Osteocyte (in vitro differentiated cells): ENCODE measurements around the gene ZNF76. TPM values are rescaled to one million over a fixed set of nuclear protein-coding genes. Genes with fewer than 3 reads are reported as not detected.

Experiments used
- DNase-seq: peaks from one replicate; pipeline ENCODE4 v3.0.0; 2021; ENCODE audit warnings: mixed read lengths; ENCODE audit not compliant: unreplicated experiment; ENCODE audit errors: extremely low spot score
- H3K27ac Mint-ChIP-seq: one replicate; pipeline ENCODE4 v1.8.0; 2021; ENCODE audit warnings: mild to moderate bottlenecking, mixed read lengths; ENCODE audit not compliant: unreplicated experiment
- H3K27me3 Mint-ChIP-seq: one replicate; pipeline ENCODE4 v1.8.0; 2021; ENCODE audit warnings: mixed read lengths; ENCODE audit not compliant: unreplicated experiment
- H3K36me3 Mint-ChIP-seq: one replicate; pipeline ENCODE4 v1.8.0; 2021; ENCODE audit warnings: mixed read lengths; ENCODE audit not compliant: unreplicated experiment
- H3K4me1 Mint-ChIP-seq: one replicate; pipeline ENCODE4 v1.8.0; 2021; ENCODE audit warnings: mixed read lengths; ENCODE audit not compliant: unreplicated experiment
- H3K4me3 Mint-ChIP-seq: one replicate; pipeline ENCODE4 v1.8.0; 2021; ENCODE audit warnings: mild to moderate bottlenecking, moderate library complexity, mixed read lengths; ENCODE audit not compliant: unreplicated experiment
- H3K9me3 Mint-ChIP-seq: one replicate; pipeline ENCODE4 v1.8.0; 2021; ENCODE audit warnings: mixed read lengths; ENCODE audit not compliant: unreplicated experiment
- total RNA-seq: library from RNA; stranded (reverse); gene quantifications from 2 replicates; pipeline ENCODE4 v1.2.1, GENCODE V29; 2021
- TF ChIP-seq, protein P1 (sequence below): fragments of 200-600 bp; sonication (generic); IDR thresholded peaks from 2 replicates; pipeline ENCODE4 v1.5.0; 2021; ENCODE audit warnings: antibody characterized with exemption, mild to moderate bottlenecking, moderate library complexity

The ZNF76 gene
- total RNA-seq, 1 donor from 2014 or later, result 32.9 TPM

DNA sequence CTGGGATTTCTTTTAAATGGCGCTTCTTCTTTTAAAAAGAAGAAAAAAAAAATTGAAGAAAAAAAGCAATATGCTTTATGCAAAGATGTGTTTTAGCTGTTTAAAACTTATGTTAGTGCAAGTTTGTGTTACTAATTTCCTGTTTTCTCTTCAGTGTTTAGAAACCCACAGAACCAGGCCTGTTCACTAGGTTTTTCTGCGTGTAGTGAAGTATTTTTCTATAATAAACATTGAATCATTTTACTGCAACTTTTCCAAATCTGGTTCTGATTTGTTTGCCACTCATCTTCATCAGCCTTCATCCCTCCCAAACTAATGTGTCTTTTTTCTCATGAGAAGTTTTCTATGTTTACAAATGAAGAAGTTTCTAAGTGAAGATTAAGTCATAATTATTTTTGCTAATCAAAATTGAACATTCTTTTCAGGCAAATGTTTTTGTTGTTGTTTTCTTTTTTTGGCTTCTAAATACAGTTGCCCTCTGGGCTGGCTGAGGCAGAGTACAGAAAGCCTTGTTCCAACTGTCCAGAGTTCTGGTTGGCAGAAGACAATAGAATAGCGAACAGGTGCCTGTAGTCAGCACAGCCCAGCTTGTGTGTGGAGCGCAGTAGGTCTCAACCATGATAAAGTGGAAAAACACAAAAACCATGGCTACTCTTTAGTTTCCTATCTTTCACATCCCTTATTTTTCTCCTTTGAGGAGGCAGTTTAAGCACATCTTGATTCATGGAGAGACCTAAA is 14.5 kb downstream of the ZNF76 start:
- Mint-ChIP-seq H3K27me3 (no peaks in the 10 kb centered on the region), H3K4me3 (no peak overlapping the region), H3K27ac (no peak overlapping the region), H3K9me3 (no peaks in the 10 kb centered on the region), H3K4me1 (peaks cover 2% of the 10 kb centered on the region), H3K36me3 (peaks cover 2% of the 10 kb centered on the region)
- TF ChIP-seq, protein P1, sequence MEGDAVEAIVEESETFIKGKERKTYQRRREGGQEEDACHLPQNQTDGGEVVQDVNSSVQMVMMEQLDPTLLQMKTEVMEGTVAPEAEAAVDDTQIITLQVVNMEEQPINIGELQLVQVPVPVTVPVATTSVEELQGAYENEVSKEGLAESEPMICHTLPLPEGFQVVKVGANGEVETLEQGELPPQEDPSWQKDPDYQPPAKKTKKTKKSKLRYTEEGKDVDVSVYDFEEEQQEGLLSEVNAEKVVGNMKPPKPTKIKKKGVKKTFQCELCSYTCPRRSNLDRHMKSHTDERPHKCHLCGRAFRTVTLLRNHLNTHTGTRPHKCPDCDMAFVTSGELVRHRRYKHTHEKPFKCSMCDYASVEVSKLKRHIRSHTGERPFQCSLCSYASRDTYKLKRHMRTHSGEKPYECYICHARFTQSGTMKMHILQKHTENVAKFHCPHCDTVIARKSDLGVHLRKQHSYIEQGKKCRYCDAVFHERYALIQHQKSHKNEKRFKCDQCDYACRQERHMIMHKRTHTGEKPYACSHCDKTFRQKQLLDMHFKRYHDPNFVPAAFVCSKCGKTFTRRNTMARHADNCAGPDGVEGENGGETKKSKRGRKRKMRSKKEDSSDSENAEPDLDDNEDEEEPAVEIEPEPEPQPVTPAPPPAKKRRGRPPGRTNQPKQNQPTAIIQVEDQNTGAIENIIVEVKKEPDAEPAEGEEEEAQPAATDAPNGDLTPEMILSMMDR, result no peak
- no peak for DNase-seq

DNA sequence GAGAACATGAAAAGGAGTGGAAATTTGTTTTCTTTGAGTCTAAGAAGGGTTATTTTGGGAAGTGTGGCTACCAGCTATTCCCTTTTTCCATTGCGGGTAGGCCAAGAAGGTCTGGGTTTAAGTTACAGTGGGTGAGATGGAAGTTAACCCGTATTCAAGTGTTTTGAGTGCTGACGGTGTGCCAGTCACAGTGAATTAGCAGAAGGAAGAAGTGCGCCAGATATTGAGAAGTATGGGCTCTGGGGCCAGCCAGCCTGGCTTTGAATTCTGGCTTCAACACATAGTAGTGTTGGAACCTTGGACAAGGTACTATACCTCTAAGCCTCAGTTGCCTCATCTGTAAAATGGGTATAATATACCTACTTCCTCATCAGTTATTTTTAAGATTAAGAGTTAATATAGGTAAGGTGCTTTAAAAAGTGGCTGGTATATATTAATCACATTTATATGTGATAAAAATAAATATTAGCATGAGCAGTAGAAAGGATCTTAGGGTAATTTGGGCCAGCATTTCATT is 16.3 kb downstream of the ZNF76 start:
- no peaks in the 10 kb centered on the region for H3K9me3 Mint-ChIP-seq
- H3K27ac Mint-ChIP-seq, result no peak overlapping the region
- H3K4me1 Mint-ChIP-seq, result peaks cover 6% of the 10 kb centered on the region
- H3K27me3 Mint-ChIP-seq, result no peaks in the 10 kb centered on the region
- peaks cover 2% of the 10 kb centered on the region for H3K36me3 Mint-ChIP-seq
- no peak for DNase-seq
- no peak overlapping the region for H3K4me3 Mint-ChIP-seq
- TF ChIP-seq, protein P1, result no peak

DNA sequence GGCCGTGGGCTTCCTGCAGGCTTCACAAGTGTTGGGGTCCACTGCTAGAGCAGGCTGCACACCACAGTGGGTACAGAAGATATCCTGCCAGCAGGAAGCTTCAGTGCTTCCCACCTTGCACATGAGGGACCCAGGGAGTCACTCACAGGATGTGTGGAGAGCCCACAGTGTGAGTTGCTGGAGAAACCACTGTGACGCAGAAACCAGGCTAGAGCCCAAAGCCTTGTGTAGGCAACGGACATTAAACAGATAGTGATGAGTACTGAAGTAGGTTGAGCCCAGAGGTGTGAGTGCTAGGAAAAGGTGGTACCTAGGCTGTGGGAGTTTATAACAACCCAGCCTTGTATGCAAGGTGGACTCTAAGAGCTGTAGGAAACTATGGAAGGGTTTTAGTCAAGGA is 19.2 kb downstream of the ZNF76 start:
- Mint-ChIP-seq H3K27ac (no peak overlapping the region), H3K36me3 (peaks cover 17% of the 10 kb centered on the region), H3K27me3 (no peaks in the 10 kb centered on the region), H3K4me3 (no peak overlapping the region), H3K9me3 (no peaks in the 10 kb centered on the region), H3K4me1 (peaks cover 8% of the 10 kb centered on the region)
- TF ChIP-seq, protein P1, result no peak
- no peak for DNase-seq

DNA sequence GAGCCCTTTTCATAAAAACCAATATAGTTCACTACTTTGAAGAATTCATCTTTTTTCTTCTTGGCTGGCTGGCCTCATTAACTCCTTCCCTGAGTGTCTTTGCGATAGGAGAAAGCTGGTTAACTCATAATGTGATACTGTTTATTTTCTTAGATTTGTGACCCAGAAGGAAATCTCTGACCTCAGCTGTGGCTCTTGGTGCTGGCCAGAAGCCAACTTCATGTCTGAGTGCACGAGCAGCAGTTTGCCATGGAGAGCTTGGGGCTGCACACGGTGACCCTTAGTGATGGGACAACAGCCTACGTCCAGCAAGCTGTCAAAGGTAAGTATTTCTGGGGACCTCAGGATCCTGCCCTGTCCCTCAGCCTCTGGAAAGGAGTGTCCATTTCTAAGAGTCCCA is 21.4 kb downstream of the ZNF76 start:
- H3K36me3 Mint-ChIP-seq, result peaks cover 22% of the 10 kb centered on the region
- H3K4me1 Mint-ChIP-seq, result peaks cover 6% of the 10 kb centered on the region
- H3K27ac Mint-ChIP-seq, result no peak overlapping the region
- TF ChIP-seq, protein P1, result no peak
- no peak for DNase-seq
- no peaks in the 10 kb centered on the region for H3K27me3 Mint-ChIP-seq
- H3K9me3 Mint-ChIP-seq, result no peaks in the 10 kb centered on the region
- H3K4me3 Mint-ChIP-seq, result no peak overlapping the region

DNA sequence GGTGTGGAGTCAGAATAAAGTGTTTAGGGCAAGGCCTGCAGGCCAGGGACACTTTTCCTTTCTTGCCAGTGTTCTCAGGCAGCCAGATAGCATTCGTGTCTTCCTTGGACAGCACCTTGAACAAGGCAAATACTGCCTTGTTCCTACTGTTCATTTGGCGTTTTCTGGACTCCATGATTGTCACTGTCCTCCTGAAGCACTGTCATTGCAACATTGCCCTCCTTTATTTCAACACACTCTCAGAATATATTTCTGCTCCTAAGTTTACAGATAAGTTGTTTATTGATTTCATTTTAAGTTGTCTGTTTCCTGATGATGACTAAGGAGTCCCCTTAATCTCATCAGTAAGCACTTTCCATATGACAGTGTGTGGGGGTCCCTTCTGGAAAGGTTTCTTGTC is 22.9 kb downstream of the ZNF76 start:
- DNase-seq, result no peak
- Mint-ChIP-seq H3K36me3 (peaks cover 34% of the 10 kb centered on the region), H3K27ac (no peak overlapping the region), H3K4me3 (no peak overlapping the region), H3K9me3 (no peaks in the 10 kb centered on the region), H3K4me1 (peaks cover 6% of the 10 kb centered on the region), H3K27me3 (no peaks in the 10 kb centered on the region)
- TF ChIP-seq, protein P1, result no peak
